HG02642 (cell line): Measurements from ENCODE around the gene SERPINA12.

Experiments used
- ATAC-seq: cut with Tn5 transposase; IDR thresholded peaks from one replicate; pipeline ENCODE4 v1.9.1; 2021; ENCODE audit warnings: mild to moderate bottlenecking; ENCODE audit not compliant: unreplicated experiment, poor library complexity

SERPINA12 gene

GRCh38 chr14:94509356-94509755, at the start of gene SERPINA12:
SERPINA12 (minus strand) TSS chr14:94509469; CDS start chr14:94498397, 11,072 bp downstream.
- ATAC-seq = no peak

GRCh38 chr14:94558842-94559241, 49.6 kb upstream of the SERPINA12 start:
- ATAC-seq = no peak

DNA sequence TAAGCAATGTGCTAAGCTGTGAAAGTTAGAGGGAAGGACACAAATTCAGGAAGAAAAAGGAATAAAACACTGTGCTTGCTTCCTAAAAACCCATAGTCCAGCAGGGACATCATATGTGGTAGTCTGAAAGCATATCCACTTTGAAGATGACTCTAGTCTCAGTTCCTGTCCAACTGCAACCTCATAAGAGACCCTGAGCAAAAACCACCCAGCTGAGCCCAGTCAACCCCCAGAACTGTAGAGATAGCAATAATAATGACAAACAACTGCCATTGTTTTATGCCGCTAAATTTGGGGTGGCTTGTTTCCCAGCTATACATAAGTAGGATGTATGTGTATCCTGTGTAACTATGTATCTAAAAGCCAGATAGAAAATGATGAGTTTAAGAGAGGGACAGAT, 48.1 kb upstream of the SERPINA12 start:
- no peak for ATAC-seq

DNA sequence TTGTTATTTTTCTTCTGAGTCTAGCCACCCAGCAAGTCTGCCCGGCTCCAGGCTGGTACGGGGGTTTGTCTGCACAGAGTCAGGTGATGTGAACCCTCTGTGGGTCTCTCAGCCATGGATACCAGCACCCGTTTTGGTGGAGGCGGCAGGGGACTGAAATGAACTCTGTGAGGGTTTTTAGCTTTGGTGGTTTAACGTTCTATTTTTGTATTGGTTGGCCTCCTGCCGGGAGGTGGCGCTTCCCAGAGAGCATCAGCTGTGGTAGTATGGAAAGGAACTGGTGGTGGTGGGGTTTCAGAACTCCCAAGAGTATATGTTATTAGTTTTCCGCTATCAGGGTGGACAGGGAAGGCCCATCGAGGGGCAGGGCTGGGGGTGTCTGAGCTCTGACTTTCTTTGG, 46.7 kb upstream of the SERPINA12 start:
- ATAC-seq = no peak

GRCh38 chr14:94550041-94550440, 40.8 kb upstream of the SERPINA12 start:
- no peak for ATAC-seq

DNA sequence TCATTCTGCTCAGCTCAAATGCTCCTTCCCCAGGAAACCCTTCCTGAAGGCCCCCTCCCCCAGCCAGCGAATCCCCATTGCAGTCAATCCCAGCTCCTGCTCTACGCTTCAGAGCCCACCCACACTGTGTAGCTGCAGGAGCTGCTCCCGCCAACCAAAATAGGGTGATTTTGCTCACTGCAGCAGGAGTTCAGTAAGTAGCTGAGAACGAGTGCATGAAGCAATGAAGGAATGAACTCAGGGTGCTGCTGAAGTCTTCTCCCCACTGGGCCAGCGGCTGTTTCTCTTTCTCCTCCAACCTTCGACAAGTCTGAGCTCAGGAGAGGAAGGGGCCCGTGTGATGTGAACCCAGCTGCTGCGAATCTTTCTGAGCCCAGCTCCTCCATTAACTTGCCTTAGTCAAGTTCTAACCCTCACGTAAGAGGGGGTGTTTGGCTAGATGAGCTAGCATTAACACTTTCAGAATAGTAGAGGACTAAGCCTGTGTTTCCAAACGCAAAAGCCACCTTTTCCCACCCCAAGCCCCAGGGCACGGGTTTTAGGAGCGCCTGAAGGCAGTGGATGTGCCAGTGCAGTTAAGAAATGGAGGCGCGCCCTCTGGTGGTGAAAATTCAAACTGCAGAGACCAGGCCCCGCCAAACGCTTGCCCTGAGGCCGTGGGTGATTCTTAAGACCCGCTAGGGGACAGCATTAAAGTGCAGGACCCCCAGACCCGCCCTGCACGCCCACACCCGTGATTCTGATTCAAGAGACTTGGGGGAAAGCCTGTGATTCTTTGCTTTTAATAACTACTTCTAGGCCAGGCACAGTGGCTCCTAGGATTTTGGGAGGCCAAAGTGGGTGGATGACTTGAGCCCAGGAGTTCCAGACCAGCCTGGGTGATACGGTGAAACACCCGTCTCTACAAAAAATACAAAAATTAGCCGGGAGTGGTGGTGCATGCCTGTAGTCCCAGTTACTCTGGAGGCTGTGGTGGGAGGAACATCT, 40.0 kb upstream of the SERPINA12 start:
- ATAC-seq = peak; percentile 65

DNA sequence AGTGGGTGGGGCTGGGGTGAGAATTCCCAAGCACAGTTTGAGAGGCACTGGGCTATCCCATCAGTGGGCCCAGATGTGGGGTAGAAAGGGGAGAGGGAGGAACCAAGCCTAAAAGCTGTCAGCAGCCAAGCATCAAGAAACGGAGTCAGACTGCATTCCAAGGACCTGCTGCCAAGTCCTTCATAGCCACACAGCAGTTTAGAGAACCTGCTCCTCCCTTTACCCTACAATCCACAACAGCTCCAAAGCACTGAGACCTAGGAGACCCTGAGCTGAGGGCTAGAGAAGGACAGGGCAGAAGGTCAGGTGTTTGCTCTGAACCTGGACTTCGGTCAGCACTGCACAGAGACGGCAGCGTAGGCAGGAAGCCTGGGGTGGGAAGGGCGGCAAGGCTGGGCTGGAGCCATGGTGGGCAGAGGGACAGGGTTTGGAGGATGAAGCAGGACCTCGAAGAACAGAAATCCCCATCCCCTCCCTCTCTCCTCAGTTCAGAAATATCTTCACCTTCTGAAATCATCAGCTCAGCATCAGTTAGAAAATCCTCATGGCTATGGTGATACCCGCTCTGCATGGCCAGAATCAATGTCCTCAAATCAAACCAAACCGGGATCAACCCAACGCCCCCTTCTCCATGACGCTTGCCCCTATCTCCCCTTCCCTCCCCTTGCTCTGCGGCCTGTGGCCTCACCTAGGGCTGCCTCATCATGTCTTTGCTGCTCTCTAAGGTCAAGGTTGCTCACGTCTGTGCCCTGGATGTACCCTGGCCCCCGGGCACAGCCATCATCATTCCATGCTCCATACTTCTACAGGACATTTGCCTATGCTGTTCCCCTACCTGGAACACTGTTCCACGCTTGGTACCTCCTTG, 39.1 kb upstream of the SERPINA12 start:
- ATAC-seq = no peak

DNA sequence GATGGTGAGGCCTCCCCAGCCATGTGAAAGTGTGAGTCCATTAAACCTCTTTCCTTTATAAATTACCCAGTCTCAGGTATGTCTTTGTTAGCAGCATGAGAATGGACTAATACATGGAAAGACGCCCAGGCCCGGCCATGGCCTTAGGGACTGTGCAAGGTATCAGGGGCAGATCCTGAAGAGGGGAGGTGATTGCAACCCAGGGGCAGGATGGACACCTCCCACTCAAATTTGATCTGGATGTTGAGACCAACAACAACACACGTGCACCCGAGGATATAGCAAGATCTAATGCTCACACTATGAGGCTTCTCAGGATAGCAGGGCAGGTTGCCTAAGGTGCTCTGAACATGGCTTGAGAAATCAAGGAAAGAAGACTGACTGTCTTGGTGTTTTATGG, 38.5 kb upstream of the SERPINA12 start:
- no peak for ATAC-seq

GRCh38 chr14:94547151-94547680, 37.9 kb upstream of the SERPINA12 start:
- ATAC-seq = no peak

DNA sequence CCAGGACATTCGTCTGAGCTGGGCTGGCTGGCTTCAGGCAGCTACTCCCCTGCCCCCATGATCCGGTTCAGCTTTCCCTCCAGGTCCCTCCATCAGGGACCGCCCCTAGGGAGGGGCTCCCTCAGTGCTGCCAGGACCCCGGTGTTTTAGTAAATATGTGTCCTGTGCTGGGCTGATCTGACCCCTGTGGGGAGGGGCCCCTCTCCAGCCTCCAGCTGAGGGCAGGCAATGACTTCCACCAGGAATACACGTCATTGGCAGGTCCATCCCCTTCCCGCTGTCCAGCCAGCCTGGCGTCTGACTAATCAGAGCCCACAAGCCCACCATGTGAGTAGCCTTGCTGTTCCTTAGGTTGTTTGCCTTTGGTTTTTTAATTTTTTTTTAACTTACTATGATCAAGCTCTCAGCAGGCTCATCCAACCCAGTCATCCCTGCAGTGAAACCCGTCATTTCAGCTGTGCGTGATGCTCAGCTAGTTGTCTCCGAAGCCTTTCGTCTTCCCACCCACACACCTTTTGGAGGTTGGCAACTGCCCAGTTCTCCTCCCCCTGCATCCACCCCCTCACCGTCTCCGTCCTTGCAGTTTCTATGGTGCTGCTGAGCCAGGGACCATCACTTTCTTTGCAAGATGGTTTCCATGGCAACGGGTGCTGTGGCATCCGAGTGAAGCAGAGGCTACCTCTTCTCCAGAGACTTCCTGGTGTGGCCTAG, 36.0 kb upstream of the SERPINA12 start:
- no peak for ATAC-seq

DNA sequence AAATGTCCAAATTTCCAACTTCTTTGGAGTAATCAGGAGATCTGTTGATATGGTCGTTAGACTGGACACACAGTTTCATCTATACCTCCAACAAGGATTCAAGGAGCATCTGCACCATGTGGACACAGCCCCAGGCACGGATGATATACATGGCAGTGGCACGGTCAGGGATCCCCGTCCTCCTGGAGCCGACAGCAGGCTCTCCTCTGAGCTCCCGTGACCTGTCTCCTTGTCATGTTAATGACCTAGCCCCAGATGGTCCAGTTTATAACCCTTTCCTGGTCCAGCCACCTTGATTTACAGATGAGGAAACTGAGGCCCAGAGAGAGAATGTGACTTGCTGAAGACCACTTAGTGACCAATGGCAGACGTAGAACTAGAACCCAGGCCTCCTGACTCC, 35.5 kb upstream of the SERPINA12 start:
- no peak for ATAC-seq

- ATAC-seq = no peak
Measured at GRCh38 chr14:94543449-94544124, 34.3 kb upstream of the SERPINA12 start.

- no peak for ATAC-seq
Measured at GRCh38 chr14:94542811-94543440, 33.7 kb upstream of the SERPINA12 start.

- ATAC-seq = no peak
Measured at GRCh38 chr14:94542111-94542810, 33.0 kb upstream of the SERPINA12 start.

- ATAC-seq = no peak
Measured at GRCh38 chr14:94541234-94541975, 32.1 kb upstream of the SERPINA12 start.

DNA sequence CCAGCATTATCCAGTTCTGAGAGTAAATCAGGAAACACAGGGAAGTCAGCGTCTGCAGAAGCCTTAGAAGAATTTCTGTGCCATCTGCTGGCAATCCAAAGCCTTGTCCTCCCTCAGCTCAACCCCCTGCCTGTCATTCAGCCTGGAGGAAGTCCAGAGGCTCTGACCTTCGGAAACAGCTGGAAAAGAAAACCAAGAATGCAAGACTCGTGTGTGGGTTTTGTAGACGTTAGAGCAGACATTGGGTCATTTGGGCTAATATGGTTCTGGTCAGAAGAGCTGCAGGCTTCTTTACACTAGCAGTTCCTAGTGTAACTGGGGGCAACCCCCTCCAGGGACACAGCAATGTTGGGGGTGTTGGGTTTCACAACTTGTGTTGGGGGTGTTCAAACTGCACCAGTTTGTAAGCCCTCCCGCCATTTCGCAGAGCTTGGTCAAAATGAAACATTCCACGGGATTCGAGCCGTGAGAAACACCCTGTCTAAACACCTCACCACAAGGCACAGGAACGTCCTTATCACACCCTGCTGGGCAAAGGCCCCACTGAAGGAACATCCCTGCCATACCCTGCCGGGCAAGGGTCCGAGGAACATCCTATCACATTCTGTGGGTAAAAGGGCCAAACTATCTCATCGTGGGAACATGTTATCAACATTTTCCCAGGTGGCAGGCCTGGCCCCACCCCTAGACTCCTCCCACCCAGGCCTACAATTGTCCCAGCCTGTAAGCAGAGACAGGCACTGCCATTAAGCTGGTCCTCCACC, 30.9 kb upstream of the SERPINA12 start:
- ATAC-seq = no peak

- no peak for ATAC-seq
Measured at GRCh38 chr14:94539181-94539580, 29.9 kb upstream of the SERPINA12 start.
